HG03108 (cell line): ENCODE results near the gene NTM.

Experiments
- ATAC-seq: cut with Tn5 transposase; IDR thresholded peaks from one replicate; pipeline ENCODE4 v1.9.1; 2021; ENCODE audit warnings: moderate library complexity; ENCODE audit not compliant: unreplicated experiment

NTM gene

DNA sequence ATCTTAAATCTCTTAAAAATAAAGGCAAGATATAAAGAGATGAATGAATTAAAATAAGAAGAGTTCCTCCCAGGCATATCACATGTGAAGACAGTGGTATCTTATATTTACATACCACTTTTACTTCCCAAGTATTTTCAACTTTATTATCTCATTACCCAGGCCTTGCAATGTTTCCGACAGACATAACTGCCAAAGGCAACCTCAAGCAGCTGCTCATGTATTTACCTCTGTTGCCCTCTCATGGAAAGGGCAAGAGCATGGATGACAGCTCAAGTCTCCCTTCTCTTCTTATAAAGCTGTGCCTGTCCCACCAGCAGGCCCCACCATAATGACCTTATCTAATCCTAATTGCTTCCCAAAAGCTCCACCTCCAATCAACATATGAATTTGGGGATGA is 894.2 kb downstream of the NTM start:
- no peak for ATAC-seq

DNA sequence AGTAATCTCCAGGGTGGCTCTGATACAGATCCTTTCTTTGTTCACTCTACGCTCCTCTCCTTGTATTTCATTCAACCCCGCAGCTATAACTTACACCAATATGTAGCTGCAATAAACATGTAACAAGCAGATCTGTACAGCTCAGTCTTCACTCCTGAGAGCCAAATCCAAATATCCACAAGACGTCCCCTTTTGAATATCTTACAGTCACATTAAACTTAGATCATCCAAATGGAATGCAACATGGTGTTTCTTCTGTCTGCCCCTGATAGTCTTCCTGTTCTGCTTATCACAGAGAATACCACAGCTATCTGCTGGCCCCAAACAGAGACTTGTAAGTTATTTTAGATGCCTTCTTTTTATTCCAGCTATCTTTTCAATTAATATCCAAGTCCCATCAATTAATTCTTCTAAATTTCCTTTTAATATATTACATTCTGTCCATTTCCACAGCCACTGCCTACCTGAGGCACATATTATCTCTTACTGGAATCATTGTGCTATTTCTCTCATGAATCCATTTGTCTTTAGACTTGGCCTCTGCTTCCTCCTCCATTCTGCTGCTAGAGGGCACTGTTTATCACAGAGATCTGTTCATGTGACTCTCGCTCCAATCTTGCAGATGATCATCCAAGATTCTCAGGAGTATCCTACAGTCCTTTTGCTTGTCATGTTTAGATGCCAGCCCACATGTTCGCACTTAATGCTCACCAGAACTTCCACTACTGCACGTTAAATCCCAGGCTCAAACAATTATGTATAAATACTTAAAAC is 908.6 kb downstream of the NTM start:
- no peak for ATAC-seq

DNA sequence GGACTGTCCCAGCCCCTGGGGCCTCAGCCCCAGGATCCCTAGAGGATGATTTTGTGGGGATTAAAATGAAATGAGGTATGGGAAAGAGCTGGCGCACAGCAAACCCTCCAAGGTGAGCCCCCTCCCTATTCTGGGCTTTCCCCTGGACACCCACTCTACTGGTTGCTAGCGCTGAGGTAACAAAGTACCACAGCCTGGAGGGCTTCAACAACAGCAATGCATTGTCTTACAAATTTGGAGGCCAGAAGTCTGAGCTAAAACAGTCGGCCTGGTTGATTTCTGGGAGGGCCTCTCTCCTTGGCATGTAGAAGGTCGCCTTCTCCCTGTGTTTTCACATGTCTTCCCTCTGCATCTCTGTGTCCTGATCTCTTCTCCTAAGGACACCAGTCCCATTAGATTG is 913.6 kb downstream of the NTM start:
- no peak for ATAC-seq

DNA sequence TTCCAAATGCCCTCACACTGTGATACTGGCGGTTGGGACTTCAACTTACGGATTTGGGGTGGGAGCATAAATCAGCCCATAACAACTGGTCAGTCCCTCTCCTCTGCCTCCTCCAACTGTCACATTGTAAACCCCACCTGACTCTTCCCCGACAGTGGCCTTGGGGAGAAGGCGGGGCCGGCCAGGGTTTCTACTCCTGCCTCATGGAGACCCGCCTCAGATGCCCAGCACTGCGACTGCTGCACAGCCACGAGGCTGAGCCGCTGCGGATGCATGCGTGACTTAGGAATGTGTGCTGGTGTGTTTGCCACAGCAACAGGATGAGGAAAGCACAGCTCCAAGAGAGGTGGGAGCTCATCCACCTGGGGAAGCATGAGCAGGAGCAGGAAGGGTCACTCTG is 914.2 kb downstream of the NTM start:
- ATAC-seq, result no peak

DNA sequence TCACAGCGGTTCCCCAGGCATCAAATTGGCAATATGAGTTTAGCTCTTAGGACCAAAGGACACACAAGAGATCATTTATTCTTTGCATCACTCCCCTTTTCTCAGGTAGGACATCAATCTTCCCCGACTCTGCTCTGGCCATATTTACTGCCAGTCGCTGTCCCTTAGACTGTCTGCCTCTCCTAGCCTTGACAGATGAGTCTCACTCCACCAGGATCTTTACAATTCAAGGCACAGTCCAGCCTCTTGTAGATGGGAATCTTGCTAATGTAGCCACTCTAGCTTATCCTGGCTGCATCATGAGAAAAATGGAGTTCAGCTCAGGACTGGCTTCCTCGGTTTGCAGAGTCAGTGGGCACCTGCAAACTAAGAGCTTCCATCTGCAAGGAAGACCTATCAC is 915.2 kb downstream of the NTM start:
- no peak for ATAC-seq

DNA sequence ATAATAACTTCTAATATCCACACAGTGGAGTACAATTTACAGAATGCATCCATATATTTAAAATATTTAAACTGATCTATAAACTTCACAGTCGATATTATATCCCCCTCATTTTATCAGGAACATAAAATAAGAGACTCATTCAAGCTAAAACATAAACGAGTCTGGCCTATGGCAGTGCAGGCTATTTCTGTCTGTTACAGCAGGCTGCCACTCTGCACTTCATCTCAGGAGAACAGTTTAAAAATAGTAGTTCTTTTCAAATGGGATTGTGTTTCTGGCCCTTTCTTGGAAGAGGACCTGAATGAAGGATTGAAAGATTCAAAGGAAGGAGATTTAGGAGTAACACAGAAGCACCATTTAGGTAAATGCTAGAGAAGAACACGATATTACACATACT is 915.7 kb downstream of the NTM start:
- no peak for ATAC-seq

DNA sequence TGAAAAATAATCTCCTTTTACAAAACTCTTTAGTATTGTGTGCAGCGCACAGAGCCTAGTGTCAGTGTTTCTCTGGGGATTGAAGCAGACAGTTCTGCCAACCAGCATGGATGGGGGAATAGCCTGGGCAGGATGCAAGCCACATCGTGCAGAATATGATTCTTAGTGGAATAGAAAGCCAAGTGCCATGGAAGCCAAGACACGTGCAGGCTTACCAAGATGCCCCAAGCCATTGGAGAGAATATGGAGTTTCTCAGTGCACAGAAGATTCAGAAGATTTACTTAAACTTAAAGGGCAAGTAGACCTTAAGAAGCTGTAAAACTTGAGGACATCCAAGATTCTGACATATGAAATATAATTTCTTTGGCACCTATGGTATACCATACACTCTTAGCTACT is 917.6 kb downstream of the NTM start:
- no peak for ATAC-seq

DNA sequence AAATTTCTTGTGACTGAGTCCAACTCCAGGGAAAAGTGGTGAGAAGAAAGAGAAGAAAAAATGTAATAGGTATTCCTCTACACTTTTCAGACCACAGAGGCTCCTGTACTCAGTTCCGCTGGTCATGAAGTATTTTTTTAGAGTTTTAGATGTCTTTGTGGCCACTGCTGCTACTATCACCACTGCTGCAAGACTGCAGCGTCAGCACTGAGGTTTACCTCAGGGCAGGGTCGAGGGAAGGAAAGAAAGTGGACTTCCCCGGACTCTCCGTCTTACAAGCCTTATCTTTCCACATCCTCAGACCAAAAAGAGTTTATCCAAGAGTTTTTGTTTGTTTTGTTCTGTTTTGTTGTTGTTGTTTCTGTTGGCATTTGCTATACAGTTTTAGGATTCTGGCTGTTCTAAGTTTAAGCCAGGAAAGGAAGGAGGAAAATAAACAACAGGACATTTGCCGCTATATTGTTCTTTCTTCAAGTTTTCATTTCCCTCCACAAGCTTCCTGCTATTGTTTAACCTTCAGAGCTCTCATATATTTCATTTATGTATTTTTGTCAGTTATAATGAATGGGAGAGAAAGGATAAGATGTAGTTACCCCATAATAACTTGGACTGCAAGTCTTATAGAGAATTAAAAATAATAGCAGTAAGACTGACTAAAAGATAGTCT is 919.3 kb downstream of the NTM start:
- ATAC-seq, result no peak

DNA sequence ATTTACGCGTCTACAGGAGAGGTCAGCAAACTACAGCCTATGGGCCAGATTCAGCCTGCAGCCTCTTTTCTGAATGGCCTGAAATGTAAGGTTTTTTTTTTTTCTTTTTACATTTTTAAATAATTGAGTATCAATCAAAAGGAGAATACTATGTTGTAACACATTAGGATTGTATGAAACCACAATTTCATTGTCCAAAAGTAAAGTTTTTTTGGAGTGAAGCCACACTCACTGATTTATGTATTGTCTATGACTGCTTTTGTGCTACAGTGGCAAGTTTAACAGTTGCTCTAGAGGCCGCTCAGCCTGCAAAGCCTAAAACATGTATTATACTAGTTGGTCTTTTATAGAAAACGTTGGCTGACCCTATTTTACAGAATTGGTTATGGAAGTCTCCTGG is 923.2 kb downstream of the NTM start:
- ATAC-seq, result no peak

DNA sequence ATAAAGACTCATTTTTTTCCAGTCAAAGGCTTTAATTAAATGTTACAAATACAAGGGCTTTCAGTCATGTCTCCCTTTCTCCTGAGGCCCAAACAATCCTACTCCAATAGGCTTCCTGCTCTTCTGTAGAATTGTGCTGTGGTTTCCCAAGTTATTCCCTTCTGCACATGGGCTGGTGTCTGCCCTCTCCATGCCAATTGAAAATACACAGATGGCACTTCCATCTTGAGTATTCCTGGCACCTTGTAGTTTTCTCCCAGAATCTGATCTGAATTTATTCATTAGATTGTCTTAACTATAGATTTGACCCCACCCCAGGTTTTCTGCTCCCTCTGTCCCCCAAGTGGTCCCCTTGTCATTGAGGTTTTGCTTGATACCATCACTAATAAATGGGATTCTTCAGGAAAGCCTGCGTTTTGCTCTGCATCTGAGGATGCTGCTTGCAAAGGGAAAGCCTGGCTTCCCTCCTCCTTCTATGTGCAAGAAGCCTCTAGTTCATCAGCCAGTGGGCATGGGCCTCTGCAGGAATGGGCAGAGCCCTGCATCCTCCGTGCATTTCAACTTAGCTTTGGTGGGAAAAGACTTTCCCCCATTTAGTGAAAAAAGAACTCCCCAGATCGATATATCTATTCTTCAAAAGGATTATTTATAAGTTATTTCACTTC is 926.7 kb downstream of the NTM start:
- ATAC-seq, result no peak

DNA sequence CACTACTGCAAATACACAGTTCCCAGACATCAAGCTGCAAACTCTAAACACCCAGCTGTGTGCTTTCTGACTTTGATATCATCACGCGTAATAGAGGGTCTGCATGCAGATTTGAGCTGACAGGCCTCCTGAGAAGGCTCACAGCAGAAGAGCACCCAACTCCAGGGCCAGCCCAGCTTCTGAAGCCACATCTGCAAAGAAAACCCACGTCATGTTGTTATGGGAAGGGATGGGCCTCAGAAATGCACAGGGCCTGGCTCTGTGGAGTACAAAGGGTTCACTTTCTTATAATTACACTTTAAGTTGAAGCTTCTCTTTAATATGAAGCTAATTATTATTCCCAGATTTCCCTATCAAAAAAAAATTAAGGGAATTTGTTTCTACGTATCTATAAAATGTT is 927.9 kb downstream of the NTM start:
- ATAC-seq, result no peak

DNA sequence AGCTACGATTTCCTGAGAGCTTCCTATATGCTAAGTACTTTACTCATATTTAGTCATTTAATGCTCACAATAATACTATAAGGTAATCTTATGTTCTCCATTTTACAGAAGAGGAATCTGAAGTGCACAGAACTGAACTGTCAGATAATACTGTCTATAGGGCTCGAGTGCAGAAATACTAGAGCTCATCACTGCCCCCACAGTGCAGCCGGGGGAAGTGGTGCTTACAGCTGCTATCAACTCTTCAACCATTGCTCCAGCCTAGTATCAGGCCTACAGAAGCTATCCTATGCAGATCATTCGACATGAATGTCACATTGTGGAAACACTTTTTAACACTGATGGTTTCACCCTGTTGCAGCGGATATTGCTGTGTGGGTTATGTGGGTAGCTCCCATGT is 929.9 kb downstream of the NTM start:
- ATAC-seq, result no peak

DNA sequence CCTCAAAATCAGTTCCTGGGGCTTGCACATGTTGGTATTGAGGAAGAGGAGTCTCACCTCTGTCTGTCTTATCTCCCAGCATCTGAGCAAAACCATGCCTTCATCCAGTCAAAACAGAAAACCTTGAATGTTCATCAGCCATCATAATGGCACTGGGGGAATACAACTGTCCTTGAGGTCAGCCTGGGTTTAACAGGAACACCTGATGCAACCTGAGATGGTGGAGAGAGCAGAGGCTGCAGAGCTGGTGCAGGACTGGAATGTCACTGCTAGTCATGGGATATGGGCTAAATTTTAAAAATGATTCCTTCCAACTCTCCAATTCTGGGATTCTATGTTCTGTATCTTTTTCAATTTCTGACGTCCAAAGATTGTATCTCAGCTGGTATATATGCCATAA is 931.0 kb downstream of the NTM start:
- ATAC-seq, result no peak

DNA sequence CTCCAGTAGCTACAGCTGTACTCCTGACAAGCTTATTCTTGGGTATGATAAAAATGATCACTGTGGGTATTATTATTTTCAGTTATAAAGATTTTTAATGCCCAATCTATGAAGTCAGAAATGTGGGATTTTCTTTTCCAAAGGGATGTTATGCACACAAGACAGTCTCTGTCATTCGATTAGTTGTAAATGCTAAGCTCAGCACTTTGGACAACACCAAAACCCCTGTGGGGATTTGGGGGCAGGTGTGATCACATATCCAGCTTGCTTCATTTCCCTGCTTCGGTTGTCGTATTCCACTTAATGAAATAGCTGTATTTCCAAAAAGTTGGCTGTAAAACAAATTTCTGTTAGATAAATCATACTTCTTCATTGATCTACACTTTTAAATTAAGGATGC is 931.5 kb downstream of the NTM start:
- ATAC-seq, result no peak

DNA sequence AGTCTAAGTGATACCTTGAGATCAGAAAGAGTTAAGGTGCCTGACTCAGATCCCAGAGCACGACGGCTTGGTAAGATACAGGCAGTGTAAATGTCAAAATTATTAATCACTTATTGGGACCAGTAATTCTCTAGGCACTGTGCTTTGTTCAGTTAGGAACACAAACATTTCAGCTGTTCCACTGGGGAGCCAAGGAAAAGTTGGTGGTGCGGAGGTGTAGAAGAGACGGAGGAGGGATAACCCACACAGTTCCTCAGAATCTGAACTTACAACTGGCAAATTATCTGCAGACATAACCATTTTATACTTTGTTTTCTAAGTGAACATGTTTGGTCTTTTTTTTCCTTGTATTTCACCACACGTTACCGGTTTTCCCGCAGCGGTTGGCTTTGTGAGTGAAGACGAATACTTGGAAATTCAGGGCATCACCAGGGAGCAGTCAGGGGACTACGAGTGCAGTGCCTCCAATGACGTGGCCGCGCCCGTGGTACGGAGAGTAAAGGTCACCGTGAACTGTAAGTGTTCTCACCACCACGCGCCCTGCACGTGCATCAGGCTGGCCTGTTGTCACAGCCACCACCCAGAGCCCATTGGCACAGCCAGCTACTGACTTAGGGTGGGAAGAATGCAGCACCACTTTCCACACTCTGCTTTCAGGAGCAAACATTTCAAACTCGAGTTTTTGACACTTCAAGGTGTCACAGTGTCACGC is 937.0 kb downstream of the NTM start:
- no peak for ATAC-seq

DNA sequence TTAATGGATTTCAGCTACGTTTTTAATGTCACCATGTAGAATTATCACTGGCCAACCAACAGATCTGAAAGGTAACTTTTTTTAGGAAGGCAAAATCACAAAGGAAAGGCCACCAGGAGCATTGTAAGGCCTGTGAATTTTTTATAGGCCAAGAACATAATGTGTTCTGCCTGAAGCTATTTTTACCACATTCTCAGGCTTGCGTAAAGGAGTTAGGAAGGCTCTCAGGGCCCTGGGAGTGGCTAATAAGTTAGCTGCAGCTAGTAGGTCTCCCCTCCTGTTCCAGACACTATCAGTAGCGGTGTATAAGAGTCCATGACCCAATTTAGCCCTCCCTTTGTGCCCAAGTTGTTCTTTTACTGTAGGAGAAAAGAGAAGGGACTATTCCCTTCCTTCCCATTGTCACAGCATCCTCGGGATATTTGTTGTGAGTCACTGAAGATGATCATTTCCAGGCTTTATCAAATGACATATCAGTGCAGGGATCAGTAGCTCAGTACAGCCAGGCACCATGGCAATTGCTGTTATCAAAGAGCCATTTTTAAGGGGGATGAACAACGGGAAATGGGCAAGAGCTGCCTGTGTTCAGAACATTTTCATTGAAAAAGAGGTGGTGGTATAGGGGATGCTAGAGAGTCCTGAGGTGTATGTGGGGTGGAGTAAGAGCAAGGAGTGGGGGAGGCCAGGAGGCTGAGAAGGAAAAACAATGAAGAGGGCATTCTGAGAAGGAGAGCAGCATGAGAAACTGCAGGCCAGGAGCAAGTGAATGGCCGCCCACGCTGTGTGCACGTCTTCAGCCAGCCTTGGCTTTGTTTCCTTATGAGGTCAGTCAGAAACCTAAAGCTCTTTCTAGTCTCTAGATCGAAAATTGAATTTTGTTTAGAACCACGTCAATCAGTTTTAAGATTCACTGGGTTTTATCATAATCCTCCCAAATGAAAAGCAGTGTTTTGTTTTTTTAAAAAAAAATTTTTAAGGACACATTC is 940.3 kb downstream of the NTM start:
- no peak for ATAC-seq

DNA sequence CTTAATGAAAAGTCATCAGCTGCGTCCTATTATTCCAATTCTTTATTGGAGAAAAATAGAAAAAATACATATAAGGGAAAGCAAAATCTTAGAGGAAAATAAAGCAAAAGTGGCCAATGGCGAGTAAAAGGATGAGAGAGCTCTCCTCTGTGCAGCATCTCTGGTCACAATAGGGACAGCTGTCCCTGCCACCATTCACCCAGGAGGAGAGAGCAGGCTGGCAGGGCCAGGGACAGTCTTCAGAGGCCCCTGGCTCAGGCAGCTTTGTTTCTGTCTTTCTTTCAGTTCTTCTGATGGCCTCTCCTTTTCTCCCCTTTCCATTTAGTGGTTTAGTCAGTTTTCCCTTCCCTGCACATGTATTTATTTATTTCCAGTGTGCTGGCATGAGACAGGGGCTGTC is 941.3 kb downstream of the NTM start:
- ATAC-seq, result no peak

DNA sequence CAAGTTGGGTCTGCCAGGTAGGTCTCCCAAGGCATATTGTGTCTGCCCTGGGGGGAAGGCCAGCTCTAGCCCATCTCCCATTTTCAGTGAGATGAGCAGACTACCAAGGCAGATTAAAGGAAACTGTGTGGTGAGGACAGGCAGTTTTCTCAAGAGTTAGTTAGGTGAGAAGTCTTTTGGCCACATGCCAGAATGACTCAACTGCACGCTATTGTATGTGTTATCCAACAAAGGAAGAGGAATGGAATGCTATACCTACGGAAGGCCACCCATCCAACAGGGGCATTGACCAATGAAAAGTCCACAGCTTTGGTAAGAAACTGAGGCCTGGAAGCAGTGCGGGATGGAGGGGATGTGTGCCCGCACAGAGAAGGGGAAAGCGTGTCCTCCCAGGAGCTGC is 941.7 kb downstream of the NTM start:
- ATAC-seq, result no peak

DNA sequence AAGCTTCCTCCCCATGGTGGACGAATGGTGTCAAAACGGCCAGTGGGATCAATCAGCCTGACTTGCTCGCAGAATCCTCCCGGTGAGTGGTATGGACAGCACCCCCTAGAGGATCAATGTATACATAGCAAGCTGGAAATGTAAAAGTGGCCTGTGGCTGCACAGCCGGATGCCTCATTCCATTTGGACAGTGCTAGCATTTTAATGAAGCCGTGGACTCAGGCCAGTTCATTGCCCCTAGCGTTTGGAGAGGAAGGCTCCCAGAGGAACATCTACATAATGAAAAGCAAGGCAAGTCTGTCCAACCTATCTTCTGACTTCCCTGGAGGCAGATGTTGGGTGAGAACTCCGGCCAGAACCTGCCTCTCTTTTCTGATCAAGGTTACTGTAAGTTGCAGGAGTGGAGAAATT is 942.3 kb downstream of the NTM start:
- no peak for ATAC-seq

DNA sequence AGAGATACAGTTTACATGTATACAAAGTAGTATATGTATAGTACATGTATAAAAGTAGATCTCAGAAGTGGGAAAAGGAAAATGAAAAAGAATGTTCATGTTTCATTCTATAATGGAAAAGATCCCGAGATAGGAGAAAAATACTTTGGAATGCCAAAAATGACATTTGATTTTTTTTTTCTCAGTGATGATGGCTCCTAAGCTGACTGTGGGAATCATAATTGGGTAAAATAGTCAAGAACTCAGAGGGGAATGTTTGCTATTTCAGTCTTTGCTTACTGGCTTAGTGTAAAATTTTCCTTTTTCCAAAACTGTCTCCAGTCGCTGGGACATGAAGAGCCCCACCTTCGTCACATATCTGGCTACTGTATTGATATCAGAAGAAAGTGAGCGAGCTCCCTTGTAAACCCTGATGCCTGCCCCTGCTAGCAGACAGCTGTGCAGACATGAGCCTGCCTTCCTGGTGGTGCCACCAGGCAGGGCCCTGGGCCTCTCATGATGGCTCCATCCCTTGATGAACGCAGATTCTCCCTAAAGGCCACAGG is 944.6 kb downstream of the NTM start:
- ATAC-seq, result no peak
